ENCODE measurements around the gene RNF114. TPM values are rescaled to one million over a fixed set of nuclear protein-coding genes. Genes with fewer than 3 reads are reported as not detected.
"Not testable (repeated sequence)": the region's sequence is repeated elsewhere in the genome, so short reads cannot be mapped to it uniquely, and the experiment has no call there.

The RNF114 gene
- total and polyA plus RNA-seq, 2 donors (not counting 3 experiments of a cell fraction or from before 2014, with no cell fraction given): 45.8 to 81.7 TPM

DNA sequence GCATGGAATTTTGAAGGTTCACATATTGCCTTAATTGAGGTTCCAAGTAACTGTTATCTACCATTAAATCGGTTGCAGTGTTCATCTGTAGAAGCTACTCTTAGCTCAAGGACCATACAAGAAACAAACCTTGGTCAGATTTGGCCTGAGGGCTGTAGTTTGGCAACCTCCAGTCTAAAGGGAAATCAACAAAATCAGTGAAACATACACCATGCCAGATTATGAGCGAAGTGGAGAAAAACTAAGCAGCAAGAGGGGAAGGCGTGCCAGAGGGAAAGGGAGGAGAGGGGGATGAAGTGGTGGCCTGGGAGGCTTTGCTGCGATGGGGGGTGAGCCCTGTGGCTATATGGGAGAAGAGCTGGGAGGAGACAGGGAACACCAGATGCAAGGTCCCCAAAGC lies 37.8 kb downstream of the RNF114 start:
- no peaks in the 10 kb centered on the region for H3K9me3 ChIP-seq (replicated peaks; ENCODE audit: control insufficient read depth, insufficient read depth, low read length)
- dilution Hi-C loops (cut with MboI; ENCODE audit: extremely low pct_ligation_motif_present, low sequenced_read_pairs): no loop called here
- H3K79me2 ChIP-seq (ENCODE audit: control insufficient read depth, insufficient read depth, low read length): no peaks in the 10 kb centered on the region
- no peaks in the 10 kb centered on the region for H3K9me1 ChIP-seq (replicated peaks; ENCODE audit: control insufficient read depth, extremely low read depth, insufficient read depth, low read length)
- ChIA-PET CTCF (interaction anchor here (23.6 kb wide), 1 partner anchor 94 kb away, joined by 1187 read pairs; no protein-coding TSS in a partner anchor), POLR2A (interaction anchor here (0.5 kb wide), 1 partner anchor 27 kb away, joined by 6 read pairs; no protein-coding TSS in a partner anchor)
- H2AFZ ChIP-seq (ENCODE audit: low read depth, low read length): no peak overlapping the region
- H3K4me1 ChIP-seq (ENCODE audit: control insufficient read depth, extremely low read depth, insufficient read depth, low read length): peaks cover 5% of the 10 kb centered on the region
- no peak for FAIRE-seq
- no peaks in the 10 kb centered on the region for H3K36me3 ChIP-seq (ENCODE audit: control insufficient read depth in 2 of 2, extremely low read depth in 1 of 2, insufficient read depth in 2 of 2, low read length in 2 of 2)
- DNase-seq (ENCODE audit: low read depth, low spot score): no peak
- H3K4me3 ChIP-seq (replicated peaks in 1 of 3; ENCODE audit: insufficient read depth in 1 of 3, low read depth in 1 of 3, low read length in 3 of 3): no peak overlapping the region
- no peak overlapping the region for H3K27ac ChIP-seq (ENCODE audit: insufficient read depth, low read depth, low read length)
- intact Hi-C loops (cut with micrococcal nuclease): no loop called here
- no peaks in the 10 kb centered on the region for H4K20me1 ChIP-seq (replicated peaks; ENCODE audit: control insufficient read depth, extremely low read depth, insufficient read depth, low read length)
- TF ChIP-seq JUN (IDR thresholded peaks at IDR 0.05; ENCODE audit: borderline replicate concordance, insufficient read depth, insufficient read length, low read depth): no peak
- H3K9ac ChIP-seq (replicated peaks; ENCODE audit: extremely low read depth, insufficient read depth, low read length): no peak overlapping the region
- BruUV-seq (replicated peaks): no TSS peak
- no peaks in the 10 kb centered on the region for H3K27me3 ChIP-seq (ENCODE audit: control insufficient read depth in 2 of 2, insufficient read depth in 2 of 2, low read length in 2 of 2)
- no peak overlapping the region for H3K4me2 ChIP-seq (ENCODE audit: insufficient read depth, low read length)

DNA sequence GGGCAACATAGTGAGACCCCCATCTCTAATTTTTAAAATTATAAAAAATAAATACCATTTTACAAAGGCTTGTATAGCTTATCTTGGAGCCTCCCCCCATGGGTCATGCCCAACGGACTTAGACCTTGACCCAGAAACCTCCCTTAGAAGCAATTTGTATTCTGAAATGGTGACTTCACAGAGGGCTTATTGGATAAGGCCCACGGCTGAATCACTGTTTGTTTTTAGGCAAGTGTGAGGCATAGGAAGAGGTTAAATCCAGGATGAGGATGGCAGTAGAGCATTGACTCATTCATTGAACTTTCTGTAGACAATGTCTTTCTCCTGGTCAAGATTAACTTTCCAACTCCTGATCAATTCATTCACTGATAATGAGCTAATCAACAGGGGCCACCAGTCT lies 40.3 kb downstream of the RNF114 start:
- Histone ChIP-seq H4K20me1 (replicated peaks; ENCODE audit: control insufficient read depth, extremely low read depth, insufficient read depth, low read length) (no peaks in the 10 kb centered on the region), H2AFZ (ENCODE audit: low read depth, low read length) (no peak overlapping the region), H3K27me3 (ENCODE audit: control insufficient read depth in 2 of 2, insufficient read depth in 2 of 2, low read length in 2 of 2) (no peaks in the 10 kb centered on the region), H3K4me3 (replicated peaks in 1 of 3; ENCODE audit: insufficient read depth in 1 of 3, low read depth in 1 of 3, low read length in 3 of 3) (no peak overlapping the region), H3K36me3 (ENCODE audit: control insufficient read depth in 2 of 2, extremely low read depth in 1 of 2, insufficient read depth in 2 of 2, low read length in 2 of 2) (no peaks in the 10 kb centered on the region), H3K4me2 (ENCODE audit: insufficient read depth, low read length) (no peak overlapping the region), H3K9ac (replicated peaks; ENCODE audit: extremely low read depth, insufficient read depth, low read length) (no peak overlapping the region), H3K27ac (ENCODE audit: insufficient read depth, low read depth, low read length) (no peak overlapping the region), H3K9me3 (replicated peaks; ENCODE audit: control insufficient read depth, insufficient read depth, low read length) (no peaks in the 10 kb centered on the region), H3K4me1 (ENCODE audit: control insufficient read depth, extremely low read depth, insufficient read depth, low read length) (peaks cover 2% of the 10 kb centered on the region), H3K9me1 (replicated peaks; ENCODE audit: control insufficient read depth, extremely low read depth, insufficient read depth, low read length) (no peaks in the 10 kb centered on the region), H3K79me2 (ENCODE audit: control insufficient read depth, insufficient read depth, low read length) (no peaks in the 10 kb centered on the region)
- dilution Hi-C loops (cut with MboI; ENCODE audit: extremely low pct_ligation_motif_present, low sequenced_read_pairs): no loop called here
- no peak for DNase-seq (ENCODE audit: low read depth, low spot score)
- peak; percentile 63 for FAIRE-seq
- TF ChIP-seq, protein P1, sequence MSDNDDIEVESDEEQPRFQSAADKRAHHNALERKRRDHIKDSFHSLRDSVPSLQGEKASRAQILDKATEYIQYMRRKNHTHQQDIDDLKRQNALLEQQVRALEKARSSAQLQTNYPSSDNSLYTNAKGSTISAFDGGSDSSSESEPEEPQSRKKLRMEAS (IDR thresholded peaks at IDR 0.05; ENCODE audit: insufficient read depth, insufficient read length): no peak
- TF ChIP-seq GATA2 (IDR thresholded peaks at IDR 0.05; ENCODE audit: insufficient read depth, insufficient read length, low read depth, low read length) (peak; percentile 14), JUN (IDR thresholded peaks at IDR 0.05; ENCODE audit: borderline replicate concordance, insufficient read depth, insufficient read length, low read depth) (no peak), FOS (IDR thresholded peaks at IDR 0.05; ENCODE audit: borderline replicate concordance, insufficient read depth, low read length) (peak; percentile 75)
- TF ChIP-seq, protein P2, sequence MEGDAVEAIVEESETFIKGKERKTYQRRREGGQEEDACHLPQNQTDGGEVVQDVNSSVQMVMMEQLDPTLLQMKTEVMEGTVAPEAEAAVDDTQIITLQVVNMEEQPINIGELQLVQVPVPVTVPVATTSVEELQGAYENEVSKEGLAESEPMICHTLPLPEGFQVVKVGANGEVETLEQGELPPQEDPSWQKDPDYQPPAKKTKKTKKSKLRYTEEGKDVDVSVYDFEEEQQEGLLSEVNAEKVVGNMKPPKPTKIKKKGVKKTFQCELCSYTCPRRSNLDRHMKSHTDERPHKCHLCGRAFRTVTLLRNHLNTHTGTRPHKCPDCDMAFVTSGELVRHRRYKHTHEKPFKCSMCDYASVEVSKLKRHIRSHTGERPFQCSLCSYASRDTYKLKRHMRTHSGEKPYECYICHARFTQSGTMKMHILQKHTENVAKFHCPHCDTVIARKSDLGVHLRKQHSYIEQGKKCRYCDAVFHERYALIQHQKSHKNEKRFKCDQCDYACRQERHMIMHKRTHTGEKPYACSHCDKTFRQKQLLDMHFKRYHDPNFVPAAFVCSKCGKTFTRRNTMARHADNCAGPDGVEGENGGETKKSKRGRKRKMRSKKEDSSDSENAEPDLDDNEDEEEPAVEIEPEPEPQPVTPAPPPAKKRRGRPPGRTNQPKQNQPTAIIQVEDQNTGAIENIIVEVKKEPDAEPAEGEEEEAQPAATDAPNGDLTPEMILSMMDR (IDR thresholded peaks at IDR 0.05; ENCODE audit: extremely low read depth in 1 of 2, insufficient read depth in 1 of 2, low read depth in 1 of 2, low read length in 2 of 2): no peak
- intact Hi-C loops (cut with micrococcal nuclease): no loop called here
- ChIA-PET POLR2A (no interaction called here), CTCF (interaction anchor here (1.5 to 23.6 kb wide), 3 partner anchors 11 to 203 kb away, joined by 7 to 1187 read pairs (median 7); no protein-coding TSS in a partner anchor)
- BruUV-seq (replicated peaks): no TSS peak

DNA sequence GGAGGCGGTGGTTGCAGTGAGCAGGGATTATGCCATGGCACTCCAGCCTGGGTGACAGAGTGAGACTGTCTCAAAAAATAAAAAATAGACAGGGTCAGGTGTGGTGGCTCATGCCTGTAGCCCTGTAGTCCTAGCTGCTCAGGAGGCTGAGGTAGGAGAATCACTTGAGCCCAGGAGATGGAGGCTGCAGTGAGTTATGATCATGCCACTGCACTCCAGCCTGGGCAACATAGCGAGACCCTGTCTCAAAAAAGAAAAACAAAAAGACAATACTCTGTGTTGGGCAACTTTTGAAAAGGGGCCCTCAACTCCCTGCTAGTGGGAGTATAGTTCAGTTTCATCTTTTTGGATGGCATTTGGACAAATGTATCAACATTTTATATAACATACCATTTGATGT lies 41.5 kb downstream of the RNF114 start:
- FAIRE-seq; H3K9me3 ChIP-seq (replicated peaks; ENCODE audit: control insufficient read depth, insufficient read depth, low read length); H3K27ac ChIP-seq (ENCODE audit: insufficient read depth, low read depth, low read length); DNase-seq (ENCODE audit: low read depth, low spot score); H3K4me3 ChIP-seq (replicated peaks in 1 of 3; ENCODE audit: insufficient read depth in 1 of 3, low read depth in 1 of 3, low read length in 3 of 3); H3K9me1 ChIP-seq (replicated peaks; ENCODE audit: control insufficient read depth, extremely low read depth, insufficient read depth, low read length); H3K9ac ChIP-seq (replicated peaks; ENCODE audit: extremely low read depth, insufficient read depth, low read length); H3K36me3 ChIP-seq (ENCODE audit: control insufficient read depth in 2 of 2, extremely low read depth in 1 of 2, insufficient read depth in 2 of 2, low read length in 2 of 2); BruUV-seq (replicated peaks); H3K4me2 ChIP-seq (ENCODE audit: insufficient read depth, low read length); H3K27me3 ChIP-seq (ENCODE audit: control insufficient read depth in 2 of 2, insufficient read depth in 2 of 2, low read length in 2 of 2); dilution Hi-C loops (cut with MboI; ENCODE audit: extremely low pct_ligation_motif_present, low sequenced_read_pairs); H2AFZ ChIP-seq (ENCODE audit: low read depth, low read length); POLR2A ChIA-PET; H3K79me2 ChIP-seq (ENCODE audit: control insufficient read depth, insufficient read depth, low read length); H4K20me1 ChIP-seq (replicated peaks; ENCODE audit: control insufficient read depth, extremely low read depth, insufficient read depth, low read length); intact Hi-C loops (cut with micrococcal nuclease); H3K4me1 ChIP-seq (ENCODE audit: control insufficient read depth, extremely low read depth, insufficient read depth, low read length): not testable (repeated sequence)
- CTCF ChIA-PET: interaction anchor here (1.5 to 23.6 kb wide), 5 partner anchors 58 to 202 kb away, joined by 7 to 1187 read pairs (median 30); no protein-coding TSS in a partner anchor

Measured in endothelial cell of umbilical vein (primary cell).